ENCODE data around the gene CA5A.
"Not testable (repeated sequence)": the region's sequence is repeated elsewhere in the genome, so short reads cannot be mapped to it uniquely, and the experiment has no call there.

The CA5A gene

GRCh38 chr16:87936375-87937230, at the start of gene CA5A:
Gene CA5A, minus strand, starts transcription at chr16:87936529. Its CDS starts 79 bp downstream, at chr16:87936450.
- no peak for FAIRE-seq

- FAIRE-seq: not testable (repeated sequence)
Observed at GRCh38 chr16:87985493-87985892, 49.2 kb upstream of the CA5A start.

- FAIRE-seq: no peak
Observed at GRCh38 chr16:87984632-87985267, 48.4 kb upstream of the CA5A start.

DNA sequence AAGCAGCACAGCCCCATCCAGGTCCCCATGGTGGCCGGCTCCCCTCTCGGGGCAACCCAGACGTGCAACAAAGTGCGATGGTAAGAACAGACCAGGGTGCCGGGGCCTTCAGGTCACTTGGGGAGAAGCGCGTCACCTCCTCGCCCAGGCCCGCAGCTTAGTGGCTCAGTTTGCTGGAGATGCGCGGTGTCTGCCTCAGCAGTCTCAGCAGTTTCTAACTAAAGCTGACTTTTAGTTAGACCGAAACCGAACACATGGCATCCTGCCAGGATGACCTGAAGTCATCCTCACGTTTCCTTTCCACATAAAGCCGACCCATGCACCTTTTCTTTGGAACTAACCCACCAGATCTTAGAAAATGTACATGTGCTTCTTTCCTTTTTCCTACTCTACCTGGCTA, 47.9 kb upstream of the CA5A start:
- not testable (repeated sequence) for FAIRE-seq

- not testable (repeated sequence) for FAIRE-seq
Observed at GRCh38 chr16:87983737-87984097, 47.4 kb upstream of the CA5A start.

- FAIRE-seq: not testable (repeated sequence)
Observed at GRCh38 chr16:87983072-87983736, 46.9 kb upstream of the CA5A start.

- no peak for FAIRE-seq
Observed at GRCh38 chr16:87982581-87983041, 46.3 kb upstream of the CA5A start.

- not testable (repeated sequence) for FAIRE-seq
Observed at GRCh38 chr16:87981376-87981775, 45.0 kb upstream of the CA5A start.

- FAIRE-seq: not testable (repeated sequence)
Observed at GRCh38 chr16:87979911-87980630, 43.7 kb upstream of the CA5A start.

DNA sequence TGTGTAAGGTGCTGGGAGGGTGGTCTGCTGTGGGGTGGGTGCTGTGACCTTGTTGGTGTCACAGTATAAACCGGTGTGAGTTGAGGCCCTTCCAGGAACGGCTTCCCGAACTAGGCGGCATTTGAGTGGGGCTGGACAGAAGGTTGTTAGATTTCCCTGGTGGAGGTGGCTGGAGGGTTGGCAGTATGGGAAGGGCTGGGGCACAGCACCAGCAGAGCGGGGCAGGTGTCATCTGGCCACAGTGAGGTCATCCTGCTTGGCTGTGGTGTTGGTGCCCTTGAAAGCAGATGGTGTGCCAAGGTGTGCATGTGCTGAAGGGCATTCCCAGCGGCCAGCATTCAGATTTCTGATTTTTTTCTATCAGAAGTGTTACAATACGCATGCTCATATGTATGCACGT, 43.0 kb upstream of the CA5A start:
- FAIRE-seq: no peak

GRCh38 chr16:87978127-87978526, 41.8 kb upstream of the CA5A start:
- no peak for FAIRE-seq

- no peak for FAIRE-seq
Observed at GRCh38 chr16:87976665-87977064, 40.3 kb upstream of the CA5A start.

DNA sequence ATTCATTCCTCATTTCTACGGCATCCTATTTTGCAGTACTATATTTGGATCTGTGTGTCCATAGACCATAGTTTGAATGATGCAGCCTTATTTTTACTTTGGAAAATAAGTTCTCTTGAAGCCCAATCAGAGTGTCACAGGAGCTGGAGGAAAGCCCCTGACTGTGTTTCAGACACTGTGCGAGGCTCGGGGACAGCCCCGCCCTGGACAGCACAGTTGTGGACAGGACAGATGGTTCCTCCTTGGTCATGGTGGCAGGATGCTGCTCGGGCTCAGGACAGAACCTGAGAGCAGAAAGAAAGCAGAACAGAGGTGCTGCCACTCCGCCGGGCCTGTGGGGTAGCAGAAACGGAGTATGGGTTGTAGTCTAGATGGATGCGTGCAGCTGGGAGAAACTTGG, 37.8 kb upstream of the CA5A start:
- no peak for FAIRE-seq

DNA sequence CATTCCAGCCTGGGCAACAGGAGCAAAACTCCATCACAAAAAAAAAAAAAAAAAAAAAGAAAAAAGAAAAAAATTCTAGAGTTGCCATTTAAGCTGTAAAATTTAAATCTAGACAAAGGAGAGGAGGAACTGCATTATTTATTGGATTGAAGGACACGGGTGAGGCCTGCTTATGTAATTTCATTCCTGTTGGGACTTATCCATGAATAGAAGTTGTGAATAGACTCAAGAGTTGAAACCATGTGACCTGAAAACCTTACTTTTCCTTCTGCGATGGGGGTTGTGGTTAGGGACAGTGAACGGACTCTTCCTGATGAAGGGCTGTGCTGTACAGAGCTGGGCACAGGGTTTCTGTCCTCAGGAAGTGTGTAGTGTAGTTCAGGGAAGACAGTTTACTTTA, 37.4 kb upstream of the CA5A start:
- no peak for FAIRE-seq

DNA sequence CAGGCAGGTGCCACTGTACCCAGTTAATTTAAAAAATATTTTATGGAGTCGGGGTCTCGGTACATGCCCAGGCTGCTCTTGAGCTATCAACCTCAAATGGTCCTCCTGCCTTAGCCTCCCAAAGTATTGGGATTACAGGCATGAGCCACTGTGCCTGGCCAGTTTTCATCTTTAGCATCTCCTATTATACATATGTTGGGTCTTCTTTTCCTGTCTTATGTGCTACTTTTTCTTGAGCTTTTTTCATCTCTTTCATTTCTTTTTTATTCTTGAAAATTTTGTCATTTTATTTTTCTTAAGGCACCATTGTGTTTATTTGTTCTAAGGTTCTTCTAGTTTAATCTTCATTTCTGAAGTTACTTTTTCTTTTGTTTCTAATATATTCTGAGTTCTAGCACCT, 35.6 kb upstream of the CA5A start:
- FAIRE-seq: no peak

DNA sequence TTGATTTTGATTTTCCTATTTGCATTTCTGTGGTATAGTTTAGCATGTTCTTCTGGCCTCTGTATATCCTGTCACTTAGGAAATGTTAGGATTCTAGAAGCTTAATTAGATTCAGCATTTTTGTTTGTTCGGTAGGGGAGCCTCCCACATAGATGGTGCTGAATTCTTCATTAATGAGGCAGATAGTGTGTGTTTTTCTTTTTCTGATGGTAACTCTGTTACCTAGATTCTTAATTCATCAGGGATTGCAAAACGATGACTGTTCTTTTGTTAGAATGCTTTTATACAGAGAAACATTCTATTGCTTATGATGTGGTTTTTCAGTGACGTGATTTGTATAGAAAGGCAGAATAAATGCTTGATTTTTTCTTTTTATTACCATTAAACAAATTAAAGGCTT, 33.9 kb upstream of the CA5A start:
- no peak for FAIRE-seq

DNA sequence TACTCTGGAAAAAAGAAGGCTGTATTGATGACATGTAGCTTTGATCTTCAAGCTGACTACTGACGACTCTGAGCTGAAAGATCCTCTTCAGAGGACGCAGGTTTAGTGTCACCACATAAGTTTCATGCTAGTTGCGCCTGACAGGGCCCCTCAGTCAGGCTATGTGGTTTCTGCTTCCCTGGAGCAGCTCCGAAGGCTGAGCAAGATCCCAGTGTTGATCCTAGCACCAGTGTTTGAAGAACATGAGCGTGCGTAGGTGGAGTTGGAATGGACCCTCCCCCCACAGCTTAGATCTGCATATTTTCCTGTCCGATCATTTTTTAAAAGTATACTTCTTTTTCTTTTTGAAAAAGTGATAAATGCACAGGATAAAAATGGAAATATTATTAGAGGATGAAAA, 32.2 kb upstream of the CA5A start:
- FAIRE-seq: no peak

GRCh38 chr16:87966685-87967185, 30.4 kb upstream of the CA5A start:
- FAIRE-seq: no peak

DNA sequence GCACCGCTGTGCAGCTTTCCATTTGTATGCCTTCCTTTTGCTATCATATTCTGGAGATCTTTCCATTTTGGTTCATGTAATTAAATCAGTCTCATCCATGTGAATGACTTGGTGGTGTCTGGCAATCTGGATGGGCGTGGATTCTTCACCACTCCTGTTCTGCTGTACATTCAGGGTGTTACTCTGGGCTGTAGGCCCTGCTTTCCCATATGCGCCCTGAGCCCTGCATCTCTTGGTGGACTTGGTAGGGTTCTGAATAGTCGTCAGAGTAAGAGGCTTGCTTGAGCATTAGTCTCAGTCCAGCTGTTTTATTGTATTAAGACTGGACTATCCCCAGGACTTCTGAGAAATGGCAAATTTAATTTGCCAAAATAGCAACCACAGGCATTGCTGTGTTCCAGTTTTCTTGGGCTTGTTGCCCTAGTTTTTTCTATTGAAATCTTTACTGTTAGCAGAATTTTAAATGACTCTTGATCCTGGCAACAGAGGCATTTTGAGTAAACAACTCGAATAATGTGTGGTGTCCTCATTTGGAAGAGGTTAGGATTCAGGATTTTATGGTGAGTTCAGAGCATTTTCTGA, 29.8 kb upstream of the CA5A start:
- no peak for FAIRE-seq

DNA sequence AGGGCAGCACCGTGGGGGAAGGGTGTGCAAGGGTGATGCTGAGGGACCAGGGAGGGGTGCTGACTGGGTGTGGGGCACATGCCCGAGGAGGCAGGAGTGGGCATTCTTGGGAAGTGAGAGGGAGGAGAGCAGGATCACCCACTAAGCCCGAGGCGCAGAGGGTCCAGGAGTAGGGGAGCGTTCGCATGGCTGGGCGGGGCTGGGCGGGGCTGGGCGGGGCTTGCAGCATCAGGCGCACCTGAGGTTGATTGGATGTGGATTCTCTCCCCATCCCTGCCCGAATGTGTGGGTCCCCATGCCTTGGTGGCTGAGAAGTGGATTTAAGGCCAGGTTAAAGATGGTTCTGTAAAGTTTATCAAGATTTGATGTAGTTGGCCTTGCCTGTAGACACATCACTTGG, 29.1 kb upstream of the CA5A start:
- FAIRE-seq: no peak

- FAIRE-seq: no peak
Observed at GRCh38 chr16:87964049-87964659, 27.8 kb upstream of the CA5A start.

DNA sequence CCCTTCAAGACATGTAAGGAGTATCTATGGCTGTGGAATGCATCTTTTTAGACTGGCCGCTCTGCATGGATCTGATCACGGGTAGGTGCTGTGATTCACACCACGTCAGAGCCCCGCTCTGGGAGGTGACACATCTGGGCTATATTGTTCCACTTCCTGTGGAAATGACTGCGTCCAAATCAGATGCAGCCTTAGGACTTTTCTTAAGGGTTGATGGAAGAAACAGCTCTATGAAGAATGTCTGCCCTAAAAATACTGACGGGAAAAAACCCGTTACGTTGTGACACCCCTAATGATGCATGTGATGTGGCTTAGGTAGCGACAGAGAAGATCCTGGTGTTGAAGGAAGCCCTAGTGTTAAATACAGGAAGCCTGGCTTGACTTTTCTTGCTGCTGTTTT, 27.1 kb upstream of the CA5A start:
- FAIRE-seq: no peak

Data from A204.1 (cell line).